Panc1 (cell line): Measurements from ENCODE around the gene RBPJL. TPM values are rescaled to one million over a fixed set of nuclear protein-coding genes. Genes with fewer than 3 reads are reported as not detected.

Experiments used
- ATAC-seq: fragments of 200-7000 bp; cut with Tn5 transposase; 2 replicates; pipeline ENCODE4 v1.9.1; 2020; ENCODE audit warnings: mild to moderate bottlenecking, moderate library complexity
- BruUV-seq: library from RNA; stranded (reverse); fragments of 400-500 nt; replicated peaks from 2 replicates; lab custom pipeline; 2021; lab: Mats Ljungman, UMichigan
- CTCF ChIA-PET: fragments of 300-600 bp; sonication (Branson Sonifier 250); formaldehyde crosslinking; loops from one replicate; lab custom pipeline; 2022; ENCODE audit warnings: antibody characterized with exemption; lab: Charles Lee
- POLR2A ChIA-PET: fragments of 300-600 bp; sonication (Branson Sonifier 250); formaldehyde crosslinking; loops from one replicate; lab custom pipeline; 2022; ENCODE audit warnings: antibody characterized with exemption; lab: Charles Lee
- DNase-seq: peaks from one replicate; pipeline ENCODE4 v3.0.0-alpha.2; 2010; ENCODE audit warnings: low read depth, low spot score
- H3K27ac ChIP-seq: 2 replicates; pipeline ENCODE4 v1.5.1; 2011; ENCODE audit warnings: mild to moderate bottlenecking, low read length, inconsistent platforms
- H3K27me3 ChIP-seq: fragments of 200-500 bp; sonication (Bioruptor generic); 2 replicates; pipeline ENCODE4 v1.6.0; 2014; ENCODE audit warnings: low read length, inconsistent platforms; ENCODE audit not compliant: control insufficient read depth, insufficient read depth
- H3K36me3 ChIP-seq: fragments of 200-500 bp; sonication (Bioruptor generic); 2 replicates; pipeline ENCODE4 v1.5.1; 2014; ENCODE audit warnings: inconsistent platforms, mild to moderate bottlenecking, low read length, moderate library complexity; ENCODE audit not compliant: control insufficient read depth, insufficient read depth
- H3K4me1 ChIP-seq: 2 replicates; pipeline ENCODE4 v1.5.1; 2011; ENCODE audit warnings: inconsistent platforms, mild to moderate bottlenecking, low read length, moderate library complexity; ENCODE audit not compliant: control insufficient read depth, insufficient read depth
- H3K4me3 ChIP-seq, 2 experiments: 2 replicates each; pipeline ENCODE4 v1.5.1; 2011 to 2012; ENCODE audit warnings: low read depth in 2 of 2, low read length in 2 of 2, mild to moderate bottlenecking in 2 of 2, inconsistent platforms in 1 of 2, moderate library complexity in 1 of 2
- H3K9me3 ChIP-seq: fragments of 200-500 bp; sonication (Bioruptor generic); 2 replicates; pipeline ENCODE4 v1.5.1; 2014; ENCODE audit warnings: low read depth, mild to moderate bottlenecking, inconsistent platforms, low read length, moderate library complexity; ENCODE audit not compliant: control insufficient read depth, insufficient read depth
- POLR2AphosphoS5 ChIP-seq: IDR thresholded peaks from 2 replicates; pipeline ENCODE4 v1.6.1; 2012; ENCODE audit warnings: mild to moderate bottlenecking, low read depth, low read length, moderate library complexity
- REST ChIP-seq, 2 experiments: IDR thresholded peaks; 2 replicates each; pipeline ENCODE4 v1.6.1; 2011 to 2012; ENCODE audit warnings: low read depth in 2 of 2, control low read depth in 1 of 2, low read length in 1 of 2, mild to moderate bottlenecking in 1 of 2, moderate library complexity in 1 of 2; ENCODE audit not compliant: insufficient read depth in 1 of 2
- SIN3A ChIP-seq: IDR thresholded peaks from 2 replicates; pipeline ENCODE4 v1.6.1; 2012; ENCODE audit warnings: low read depth, mild to moderate bottlenecking, low read length, moderate library complexity, borderline replicate concordance; ENCODE audit not compliant: insufficient read depth
- TCF7L2 ChIP-seq: IDR thresholded peaks from 2 replicates; pipeline ENCODE4 v1.6.1; 2011; ENCODE audit warnings: mild to moderate bottlenecking, low read depth, low read length, inconsistent platforms
- in situ Hi-C: cut with HindIII; loops from 2 replicates; pipeline ENCODE4 v1.10.0; 2016; ENCODE audit warnings: low sequenced_read_pairs, low pct_unique_long_range_greater_than_20kb
- intact Hi-C: fragments of 100-400 bp; cut with micrococcal nuclease; formaldehyde crosslinking; loops from one replicate; pipeline ENCODE4 v1.10.0; 2022; ENCODE audit not compliant: unreplicated experiment
- total RNA-seq: library from RNA; stranded (reverse); gene quantifications from one replicate; pipeline ENCODE4 v1.2.1, GENCODE V29; 2021; ENCODE audit not compliant: unreplicated experiment
- TF ChIP-seq, protein P1 (sequence below): fragments of 450-650 bp; IDR thresholded peaks from 2 replicates; pipeline ENCODE4 v1.5.1; 2017; ENCODE audit warnings: mild to moderate bottlenecking

RBPJL gene
- total RNA-seq, 1 experiment from 2014 or later = 0.18 TPM

- ChIA-PET POLR2A (no interaction called here), CTCF (no interaction called here)
- DNase-seq (no peak), ATAC-seq (no peak)
- Histone ChIP-seq H3K9me3 (no peaks in the 10 kb centered on the region), H3K36me3 (no peaks in the 10 kb centered on the region), H3K4me1 (no peaks in the 10 kb centered on the region), H3K4me3 (no peak overlapping the region), H3K27ac (no peak overlapping the region), H3K27me3 (peaks cover 2% of the 10 kb centered on the region; the same call in 1 of the 2 replicates)
- in situ Hi-C loops (no loop called here), intact Hi-C loops (loop anchor here (10.0 kb wide), 1 partner anchor 149 kb away; no protein-coding TSS in a partner anchor)
- BruUV-seq = no TSS peak
- no peak for TF ChIP-seq TCF7L2
- no peak for TF ChIP-seq POLR2AphosphoS5
- TF ChIP-seq REST (IDR thresholded peaks at IDR 0.05; ENCODE audit: insufficient read depth in 1 of 2, low read depth in 2 of 2, low read length in 1 of 2) = no peak
- TF ChIP-seq, protein P1, sequence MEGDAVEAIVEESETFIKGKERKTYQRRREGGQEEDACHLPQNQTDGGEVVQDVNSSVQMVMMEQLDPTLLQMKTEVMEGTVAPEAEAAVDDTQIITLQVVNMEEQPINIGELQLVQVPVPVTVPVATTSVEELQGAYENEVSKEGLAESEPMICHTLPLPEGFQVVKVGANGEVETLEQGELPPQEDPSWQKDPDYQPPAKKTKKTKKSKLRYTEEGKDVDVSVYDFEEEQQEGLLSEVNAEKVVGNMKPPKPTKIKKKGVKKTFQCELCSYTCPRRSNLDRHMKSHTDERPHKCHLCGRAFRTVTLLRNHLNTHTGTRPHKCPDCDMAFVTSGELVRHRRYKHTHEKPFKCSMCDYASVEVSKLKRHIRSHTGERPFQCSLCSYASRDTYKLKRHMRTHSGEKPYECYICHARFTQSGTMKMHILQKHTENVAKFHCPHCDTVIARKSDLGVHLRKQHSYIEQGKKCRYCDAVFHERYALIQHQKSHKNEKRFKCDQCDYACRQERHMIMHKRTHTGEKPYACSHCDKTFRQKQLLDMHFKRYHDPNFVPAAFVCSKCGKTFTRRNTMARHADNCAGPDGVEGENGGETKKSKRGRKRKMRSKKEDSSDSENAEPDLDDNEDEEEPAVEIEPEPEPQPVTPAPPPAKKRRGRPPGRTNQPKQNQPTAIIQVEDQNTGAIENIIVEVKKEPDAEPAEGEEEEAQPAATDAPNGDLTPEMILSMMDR = no peak
- no peak for TF ChIP-seq SIN3A
These were observed 23.0 kb upstream of the RBPJL start for GRCh38 chr20:45283551-45284057.

- no peaks in the 10 kb centered on the region for H3K36me3 ChIP-seq
- H3K27me3 ChIP-seq = no peaks in the 10 kb centered on the region
- POLR2A ChIA-PET = no interaction called here
- in situ Hi-C loops = no loop called here
- ATAC-seq = no peak
- H3K27ac ChIP-seq = no peak overlapping the region
- BruUV-seq = no TSS peak
- CTCF ChIA-PET = no interaction called here
- no peaks in the 10 kb centered on the region for H3K4me1 ChIP-seq
- no peak for DNase-seq
- no peaks in the 10 kb centered on the region for H3K9me3 ChIP-seq
- no peak for TF ChIP-seq TCF7L2
- no peak for TF ChIP-seq SIN3A
- TF ChIP-seq, protein P1 = no peak
- TF ChIP-seq REST (IDR thresholded peaks at IDR 0.05; ENCODE audit: insufficient read depth in 1 of 2, low read depth in 2 of 2, low read length in 1 of 2) = no peak
- no peak for TF ChIP-seq POLR2AphosphoS5
- no peak overlapping the region for H3K4me3 ChIP-seq
- intact Hi-C loops = loop anchor here (10.0 kb wide), 1 partner anchor 154 kb away; no protein-coding TSS in a partner anchor
These were observed 18.3 kb upstream of the RBPJL start for GRCh38 chr20:45288376-45288775.
